NCI-H345 (cell line): Measurements from ENCODE around the gene ANO7.

Experiments used
- DNase-seq: peaks from one replicate; lab custom pipeline; 2025; lab: John Stamatoyannopoulos, UW

Gene ANO7

DNA sequence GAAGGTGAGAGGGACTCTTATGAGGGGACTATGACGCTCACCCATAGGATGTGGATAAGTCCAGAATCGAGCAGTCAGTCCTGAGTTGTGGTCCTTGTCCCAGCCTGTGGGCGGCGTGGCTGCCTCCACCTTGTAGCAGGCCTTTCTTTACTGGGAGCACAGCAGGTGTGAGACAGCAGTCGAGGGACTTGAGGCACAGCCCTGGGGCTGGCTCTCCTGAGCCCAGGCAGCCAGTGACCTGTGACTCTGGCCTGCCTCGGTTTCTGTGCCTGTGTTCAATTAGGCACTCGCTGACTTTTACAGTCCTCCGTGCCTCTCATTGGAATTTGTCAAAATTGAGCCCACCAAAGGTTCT lies 30.0 kb upstream of the ANO7 start:
- no peak for DNase-seq

DNA sequence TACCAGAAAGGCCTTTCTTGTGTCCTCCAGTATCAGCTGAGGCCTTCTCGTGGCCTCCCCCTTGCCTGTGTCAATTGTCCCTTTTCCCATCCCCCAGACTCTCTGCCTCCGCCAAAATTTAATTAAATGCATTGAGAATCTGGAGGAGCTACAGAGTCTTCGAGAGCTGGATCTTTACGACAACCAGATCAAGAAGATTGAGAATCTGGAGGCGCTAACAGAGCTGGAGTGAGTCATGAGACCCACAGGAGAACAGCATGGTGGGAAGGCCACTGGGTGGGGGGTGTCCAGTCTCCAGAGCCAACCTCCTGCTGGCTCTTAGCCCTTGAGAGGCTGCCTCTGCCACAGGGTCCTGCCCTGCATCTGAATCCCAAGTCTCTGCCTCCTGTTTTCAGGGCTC lies 29.4 kb upstream of the ANO7 start:
- DNase-seq = no peak

DNA sequence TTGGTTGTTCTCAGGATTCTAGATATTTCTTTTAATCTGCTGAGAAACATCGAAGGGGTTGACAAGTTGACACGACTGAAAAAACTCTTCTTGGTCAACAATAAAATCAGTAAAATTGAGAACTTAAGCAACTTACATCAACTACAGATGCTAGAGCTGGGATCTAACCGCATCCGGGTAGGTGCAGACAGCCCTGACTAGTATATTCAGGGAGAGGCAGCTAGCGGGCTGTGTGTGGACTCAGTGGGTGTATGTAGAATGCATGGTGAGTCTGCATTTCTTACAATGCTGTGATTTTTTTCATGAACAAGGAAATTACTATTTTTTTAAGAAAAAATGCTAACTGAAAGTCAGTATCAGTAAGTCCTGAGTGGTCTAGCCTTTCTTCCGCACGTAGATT lies 28.2 kb upstream of the ANO7 start:
- DNase-seq = no peak

DNA sequence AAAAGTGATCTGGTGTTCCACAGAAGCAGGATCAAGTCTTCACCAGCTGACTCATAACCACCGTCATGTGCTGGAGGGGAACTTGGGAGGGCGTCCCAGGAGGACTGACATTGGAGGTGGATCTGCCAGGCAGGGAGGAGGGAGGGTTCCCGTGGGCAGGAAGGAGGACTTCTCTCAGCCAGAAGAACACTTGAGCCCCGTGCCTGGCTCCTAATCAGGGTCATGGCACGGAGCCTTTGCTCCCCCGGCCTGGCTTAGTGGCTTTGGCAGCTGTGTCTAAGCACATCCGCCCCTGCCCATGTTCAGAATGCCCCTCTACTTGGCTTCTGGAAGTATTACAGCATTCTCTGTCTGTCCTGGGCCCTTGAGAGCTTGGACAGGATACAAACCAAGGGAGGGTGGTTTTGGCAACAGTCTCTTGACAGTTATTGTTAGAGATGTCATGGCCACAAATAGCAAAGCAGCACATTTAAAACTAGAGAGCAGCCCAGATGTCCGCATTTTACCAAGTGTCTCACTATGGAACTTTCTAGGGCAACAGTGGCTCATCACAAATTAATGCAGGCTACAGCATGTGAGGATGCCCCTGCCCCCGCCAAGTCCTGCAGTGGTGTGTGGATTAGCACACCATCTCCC lies 26.7 kb upstream of the ANO7 start:
- DNase-seq = no peak

DNA sequence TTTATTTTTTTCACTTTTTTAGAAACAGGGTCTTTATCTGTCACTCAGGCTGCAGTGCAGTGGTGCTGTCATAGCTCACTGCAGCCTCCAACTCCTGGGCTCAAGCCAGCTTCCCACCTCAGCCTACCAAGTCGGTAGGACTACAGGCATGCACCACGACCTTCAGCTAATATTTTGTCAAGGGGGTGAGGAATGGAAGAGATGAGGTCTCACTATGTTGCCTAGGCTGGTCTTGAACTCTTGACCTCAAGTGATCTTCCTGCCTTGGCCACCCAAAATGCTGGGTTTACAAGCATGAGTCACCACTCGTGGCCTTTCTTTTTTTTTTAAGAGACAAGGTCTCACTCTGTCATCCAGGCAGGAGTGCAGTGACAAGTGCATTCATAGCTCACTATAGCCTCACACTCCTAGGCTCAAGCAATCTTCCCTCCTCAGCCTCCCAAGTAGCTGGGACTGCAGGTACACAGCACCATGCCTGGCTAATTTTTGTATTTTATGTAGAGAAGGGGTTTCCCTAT lies 24.8 kb upstream of the ANO7 start:
- DNase-seq = no peak

DNA sequence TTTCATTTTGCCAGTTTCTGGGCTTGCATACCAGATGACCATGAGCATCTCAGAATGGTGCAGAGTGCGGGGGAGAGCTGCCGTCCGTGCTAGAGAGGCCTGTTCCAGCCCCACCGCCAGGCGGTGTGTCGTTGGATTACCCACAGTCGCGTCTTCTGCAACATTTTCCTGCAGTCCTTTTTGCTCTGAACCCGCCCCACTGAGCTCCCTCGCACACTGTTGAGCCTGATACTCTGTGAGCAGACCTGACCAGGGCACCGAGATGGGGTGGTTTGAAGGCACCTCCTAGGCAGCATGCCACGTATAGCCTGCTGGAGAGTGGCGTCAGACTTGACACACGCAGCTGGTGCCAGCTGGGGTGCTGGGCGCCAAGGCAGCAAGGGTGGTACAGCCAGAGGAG lies 20.1 kb upstream of the ANO7 start:
- no peak for DNase-seq

DNA sequence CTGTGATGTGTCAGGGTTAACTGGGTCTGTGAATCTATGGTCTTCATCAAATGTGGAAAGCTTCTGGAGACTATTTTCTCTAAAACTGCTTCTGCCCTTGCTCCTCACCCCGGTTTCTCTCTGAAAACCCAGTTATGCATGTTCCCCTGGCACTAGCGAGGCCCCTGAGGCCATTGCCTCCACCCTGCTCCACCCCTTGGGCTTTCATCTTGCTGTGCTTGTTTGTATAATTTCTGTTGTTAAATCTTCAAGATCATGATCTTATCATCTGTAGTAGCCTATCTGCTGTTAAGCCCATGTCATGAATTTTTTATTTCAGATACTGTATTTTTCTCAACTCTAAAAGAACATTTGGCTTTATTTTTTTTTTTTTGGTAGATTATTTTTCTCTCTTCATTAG lies 14.9 kb upstream of the ANO7 start:
- no peak for DNase-seq

DNA sequence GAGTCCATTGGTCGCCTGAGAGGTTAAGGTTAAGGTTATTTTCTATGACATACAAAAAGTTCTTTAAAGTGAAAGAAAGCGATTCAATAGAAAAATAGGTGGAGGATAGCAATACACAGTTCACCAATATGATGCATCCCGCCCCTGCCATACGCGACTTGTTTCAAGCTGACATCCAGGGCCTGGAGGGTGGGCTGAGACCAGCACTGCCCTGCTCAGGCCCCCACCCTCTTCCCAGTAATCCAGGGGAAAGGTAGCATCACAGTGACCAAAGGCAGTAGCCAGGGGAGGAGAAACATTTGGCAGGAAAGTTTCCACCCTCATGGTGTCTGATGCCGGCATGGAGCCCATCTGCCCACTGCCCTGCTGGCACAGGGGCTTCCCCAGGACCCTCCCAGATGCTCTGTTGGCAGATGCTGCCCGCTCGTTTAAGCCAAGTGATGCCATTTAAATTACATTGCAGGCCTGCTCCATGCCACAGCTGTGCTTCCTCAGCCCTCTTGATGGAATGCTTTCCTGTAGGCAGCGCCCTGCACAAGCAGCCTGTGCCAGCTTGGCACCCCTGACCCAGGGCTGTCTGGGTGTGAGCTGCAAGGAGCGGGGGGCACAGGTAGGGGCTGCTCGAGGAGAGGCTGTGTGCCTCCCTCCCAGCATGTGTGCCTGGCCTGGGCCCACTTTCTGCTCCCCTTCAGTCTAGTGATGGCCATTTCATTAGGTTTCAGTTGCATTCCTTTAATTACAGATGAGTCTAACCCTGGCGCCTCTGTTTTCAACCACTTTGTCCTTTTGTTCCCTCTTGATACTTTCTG lies 10.7 kb upstream of the ANO7 start:
- no peak for DNase-seq

DNA sequence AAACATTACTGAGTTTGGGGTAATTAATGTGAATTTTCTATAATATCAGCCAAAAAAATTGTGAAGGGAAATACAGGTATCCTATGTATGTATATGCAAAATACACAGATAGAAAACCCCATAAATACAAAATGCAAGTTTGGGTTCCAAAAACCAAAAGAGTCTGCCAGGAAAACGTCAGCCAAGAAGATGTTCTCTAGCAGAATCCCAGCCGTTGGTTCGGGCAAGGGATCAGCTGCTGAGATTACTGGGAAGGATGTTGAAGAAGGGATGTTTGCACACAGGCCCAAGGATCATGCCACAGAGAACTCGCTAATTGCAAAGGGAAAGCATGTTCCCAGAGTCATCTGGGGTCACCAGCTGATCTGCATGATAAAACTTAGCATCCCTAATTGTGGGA lies 9.5 kb upstream of the ANO7 start:
- DNase-seq = no peak

DNA sequence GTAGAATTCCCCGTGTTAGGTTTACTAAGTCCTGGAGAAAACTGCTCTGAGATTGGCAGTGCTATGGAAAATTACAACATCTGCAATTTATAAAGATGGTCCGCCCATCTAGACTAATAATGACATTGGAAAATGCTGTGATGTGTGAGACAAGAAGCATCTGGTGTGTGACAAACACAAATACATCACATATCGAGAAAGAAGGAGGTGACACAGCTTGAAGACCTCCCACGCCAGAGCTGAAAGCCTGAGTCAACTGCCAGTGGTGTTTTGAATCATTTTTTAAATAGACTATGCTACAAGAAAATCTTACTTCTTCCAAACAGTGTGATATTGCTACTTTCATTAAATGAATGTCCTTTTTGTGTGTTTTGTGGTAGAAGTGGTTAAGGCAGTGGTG lies 8.6 kb upstream of the ANO7 start:
- no peak for DNase-seq

DNA sequence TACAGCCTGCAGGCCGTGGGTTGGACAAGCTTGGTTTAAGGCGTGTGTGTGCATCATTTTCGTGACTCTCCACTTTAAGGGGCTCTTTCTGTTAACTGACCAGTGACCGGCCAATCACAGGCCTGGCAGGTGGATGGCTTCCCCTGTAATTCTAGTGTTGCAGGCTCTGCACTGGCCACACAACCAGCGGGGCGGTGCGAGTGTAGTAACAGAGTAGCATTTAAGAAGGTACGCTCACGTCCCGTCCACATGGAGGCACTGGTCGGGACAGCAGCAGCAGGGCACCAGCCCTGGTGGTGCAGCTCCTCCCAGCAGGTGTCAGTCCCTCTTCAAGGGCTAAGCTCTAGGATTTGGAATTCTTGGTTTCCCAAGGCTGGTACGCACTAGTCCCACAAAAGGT lies 8.0 kb upstream of the ANO7 start:
- DNase-seq = no peak

DNA sequence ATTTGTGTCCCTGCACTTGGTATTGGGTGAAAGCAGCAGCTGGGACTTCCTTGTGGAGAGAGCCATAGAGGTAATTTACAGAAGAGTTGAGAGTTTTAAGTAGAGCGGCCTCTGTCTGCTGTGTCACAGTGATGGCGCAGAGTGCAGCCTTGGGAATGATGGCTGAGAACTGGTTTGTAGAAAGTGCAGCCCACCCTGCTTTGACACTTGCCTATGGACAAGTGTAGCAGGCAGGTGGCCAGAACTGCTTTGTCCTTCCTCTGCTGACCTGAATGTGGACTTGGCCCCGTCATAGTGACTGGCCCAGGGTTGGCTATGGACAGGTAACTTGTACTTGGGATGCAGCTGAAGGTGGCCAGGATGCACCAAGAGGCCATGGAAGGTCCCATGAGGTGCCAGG lies 6.4 kb upstream of the ANO7 start:
- no peak for DNase-seq

DNA sequence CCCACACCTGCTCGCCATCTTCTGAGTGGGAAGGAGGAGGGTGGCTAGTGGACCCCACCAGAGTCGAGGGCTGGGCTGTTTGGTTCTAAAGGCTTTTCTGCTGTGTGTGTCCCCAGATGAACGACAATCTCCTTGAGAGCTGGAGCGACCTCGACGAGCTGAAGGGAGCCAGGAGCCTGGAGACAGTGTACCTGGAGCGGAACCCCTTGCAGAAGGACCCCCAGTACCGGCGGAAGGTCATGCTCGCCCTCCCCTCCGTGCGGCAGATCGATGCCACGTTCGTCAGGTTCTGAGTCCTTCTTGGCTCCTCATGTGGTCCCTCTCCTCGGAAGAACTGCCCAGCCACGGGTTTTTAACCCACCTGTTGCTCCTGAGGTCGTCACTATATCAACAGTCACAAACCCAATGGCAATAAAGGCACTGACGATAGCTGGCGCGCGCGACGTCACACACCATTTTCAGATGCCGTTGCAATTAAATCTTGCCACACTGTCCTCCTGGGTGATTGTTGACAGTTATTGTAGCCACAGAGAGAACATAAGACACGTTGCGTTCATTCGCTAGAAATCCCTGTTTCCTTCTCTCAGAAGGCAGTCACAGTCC lies 5.8 kb upstream of the ANO7 start:
- DNase-seq = no peak

DNA sequence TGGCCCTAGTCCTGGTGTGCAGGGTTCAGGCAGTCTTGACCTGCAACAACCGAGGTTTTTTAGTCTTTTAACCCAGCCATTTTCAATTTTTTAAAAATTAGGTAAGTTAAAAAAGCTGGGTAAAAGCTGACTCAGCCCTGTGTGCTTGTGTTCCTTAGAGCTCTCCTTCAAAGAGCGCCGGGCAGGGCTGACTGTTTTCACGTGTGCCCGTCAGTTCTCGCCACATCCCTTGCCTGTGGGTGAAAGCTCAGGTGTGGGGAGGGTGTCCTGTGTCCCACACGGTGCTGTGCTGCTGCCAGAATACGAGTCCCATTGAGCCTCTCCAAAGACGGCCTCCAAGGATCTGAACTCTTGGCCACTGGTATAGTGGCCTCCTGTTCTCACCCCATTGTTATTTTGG lies 5.3 kb upstream of the ANO7 start:
- DNase-seq = no peak

DNA sequence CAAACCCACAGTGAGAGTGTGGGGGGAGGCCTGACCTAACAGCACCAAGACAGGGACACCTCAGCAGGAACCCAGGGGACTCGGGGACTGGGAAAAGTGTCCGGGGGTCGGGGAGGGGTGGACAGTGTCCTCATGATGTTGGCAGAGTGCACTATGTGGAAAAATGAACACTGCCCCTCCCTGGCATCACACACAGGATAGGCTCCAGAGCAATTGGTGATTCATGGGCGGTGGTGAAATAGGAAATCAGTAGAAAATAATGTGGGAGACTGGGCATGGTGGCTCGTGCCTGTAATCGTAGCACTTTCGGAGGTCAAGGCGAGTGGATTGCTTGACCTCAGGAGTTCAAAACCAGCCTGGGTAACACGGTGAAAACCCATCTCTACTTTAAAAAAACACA lies 3.6 kb upstream of the ANO7 start:
- DNase-seq = no peak

DNA sequence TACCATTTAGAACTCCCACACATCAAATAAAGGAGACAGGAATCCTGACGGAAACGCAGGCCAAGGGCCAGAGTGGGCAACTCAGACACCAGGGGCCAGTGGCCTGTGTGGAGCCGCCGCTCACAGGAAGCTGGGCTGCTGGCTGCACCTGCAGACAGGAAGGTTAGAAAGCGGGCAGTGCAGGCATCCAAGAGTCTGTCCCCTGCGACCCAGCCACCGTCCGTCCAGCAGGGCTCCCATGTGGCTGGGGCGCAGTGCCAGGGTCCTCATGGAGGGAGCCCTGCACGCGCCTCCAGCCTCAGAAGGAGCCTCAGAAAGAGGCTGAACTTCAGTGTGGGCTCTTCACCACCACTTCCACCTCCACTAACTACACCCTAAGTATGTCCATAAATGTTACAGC lies 2.5 kb upstream of the ANO7 start:
- no peak for DNase-seq

DNA sequence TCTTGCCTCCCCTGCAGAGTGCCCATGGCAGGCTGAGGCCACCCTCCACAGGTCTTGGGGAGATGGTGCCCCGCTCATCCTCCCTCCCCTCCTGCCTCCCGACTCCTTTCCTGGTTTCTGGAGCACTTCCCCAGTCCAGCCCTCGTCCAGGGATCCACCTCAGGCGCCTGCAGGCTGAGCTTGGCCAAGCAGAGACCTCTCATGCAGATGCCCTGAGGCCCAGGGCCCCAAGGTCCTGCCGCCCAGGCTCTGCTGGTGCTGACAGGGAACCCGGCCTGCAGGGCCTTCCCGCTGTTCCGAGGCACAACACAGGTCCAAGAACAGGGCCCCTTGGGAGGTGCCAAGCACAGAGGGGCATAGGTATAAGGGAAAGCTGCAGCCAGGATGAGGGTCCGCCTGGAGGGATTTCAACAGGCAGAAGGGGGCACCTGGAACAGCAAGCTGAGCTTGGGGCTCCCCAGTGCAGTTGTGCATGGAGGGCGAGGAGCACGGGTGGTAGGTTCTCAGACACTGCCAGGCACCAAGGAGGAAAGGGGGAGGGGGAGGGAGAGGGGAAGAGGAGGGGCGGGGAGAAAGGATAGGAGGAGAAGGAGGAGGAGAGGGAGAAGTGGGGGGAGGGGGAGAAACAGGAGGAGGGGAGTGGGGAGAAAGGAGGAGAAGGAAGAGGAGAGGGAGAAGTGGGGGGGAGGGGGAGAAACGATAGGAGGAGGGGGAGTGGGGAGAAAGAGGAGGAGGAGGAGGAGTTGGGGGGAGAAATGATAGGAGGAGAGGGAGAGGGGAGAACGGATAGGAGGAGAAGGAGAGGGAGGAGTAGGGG lies 1.2 kb upstream of the ANO7 start:
- no peak for DNase-seq

DNA sequence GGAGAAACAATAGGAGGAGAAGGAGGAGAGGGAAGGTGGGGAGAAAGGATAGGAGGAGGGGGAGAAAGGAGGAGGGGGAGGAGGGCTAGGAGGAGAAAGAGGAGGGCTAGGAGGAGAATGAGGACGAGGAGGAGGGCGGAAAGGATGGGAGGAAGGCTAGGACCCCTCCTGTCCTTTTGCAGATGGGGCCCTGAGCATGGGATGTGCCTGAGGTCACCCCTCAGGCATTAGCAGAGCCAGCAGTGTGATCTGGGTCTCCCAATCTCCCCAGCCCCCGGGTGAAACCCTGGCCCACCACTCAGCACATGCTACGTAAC lies 601 bp upstream of the ANO7 start:
- DNase-seq = no peak

DNA sequence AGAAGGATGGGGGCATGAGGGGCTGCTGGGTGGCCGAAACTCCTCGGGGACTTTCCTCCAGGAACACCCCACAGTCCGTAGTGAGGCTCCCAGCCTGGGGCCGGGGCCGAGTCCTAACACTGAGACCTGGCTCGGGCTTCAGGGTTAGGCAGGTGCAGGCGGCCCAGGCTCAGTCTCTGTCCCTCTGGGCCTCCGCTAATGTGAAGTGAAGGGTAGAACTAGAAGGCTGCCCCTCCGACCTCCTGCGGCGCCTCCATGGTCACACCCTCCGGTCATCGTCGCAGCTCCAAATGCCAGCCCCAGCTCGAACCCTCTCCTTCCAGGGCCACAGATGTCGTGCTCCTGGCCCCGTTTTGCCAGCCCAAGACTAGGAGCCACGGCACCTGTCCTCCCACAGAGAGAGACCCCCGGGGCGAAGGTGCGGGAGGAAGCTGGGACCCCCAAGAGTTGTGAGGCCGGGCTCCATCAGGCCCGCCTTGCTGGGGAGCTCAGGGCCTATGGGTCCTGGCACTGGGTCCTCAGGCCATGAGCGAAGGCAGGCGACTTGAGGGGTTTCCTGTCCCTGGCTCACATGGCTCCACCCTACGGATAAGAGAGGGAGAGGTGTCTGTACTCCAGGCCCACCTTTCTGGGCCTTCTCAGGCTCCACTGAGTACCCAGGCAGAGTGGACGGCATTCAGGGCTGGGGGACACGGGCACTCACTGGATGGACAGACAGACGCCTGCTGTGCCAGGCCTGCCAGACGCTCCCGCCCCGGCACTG lies 797 bp downstream of the ANO7 start:
- DNase-seq = no peak

DNA sequence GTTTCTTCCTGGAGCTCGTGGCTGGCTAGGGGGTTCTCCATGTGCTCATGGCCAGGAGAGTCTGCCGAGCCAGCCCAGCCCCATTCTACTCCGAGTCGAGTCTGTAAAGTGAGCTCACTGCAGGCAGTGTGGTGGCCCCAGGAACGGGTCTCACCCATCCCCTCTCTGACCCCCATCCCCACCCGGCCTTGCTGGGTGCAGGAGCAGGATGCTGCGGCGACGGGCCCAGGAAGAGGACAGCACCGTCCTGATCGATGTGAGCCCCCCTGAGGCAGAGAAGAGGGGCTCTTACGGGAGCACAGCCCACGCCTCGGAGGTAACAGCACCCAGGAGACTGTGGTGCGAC lies 1.4 kb downstream of the ANO7 start:
- no peak for DNase-seq

DNA sequence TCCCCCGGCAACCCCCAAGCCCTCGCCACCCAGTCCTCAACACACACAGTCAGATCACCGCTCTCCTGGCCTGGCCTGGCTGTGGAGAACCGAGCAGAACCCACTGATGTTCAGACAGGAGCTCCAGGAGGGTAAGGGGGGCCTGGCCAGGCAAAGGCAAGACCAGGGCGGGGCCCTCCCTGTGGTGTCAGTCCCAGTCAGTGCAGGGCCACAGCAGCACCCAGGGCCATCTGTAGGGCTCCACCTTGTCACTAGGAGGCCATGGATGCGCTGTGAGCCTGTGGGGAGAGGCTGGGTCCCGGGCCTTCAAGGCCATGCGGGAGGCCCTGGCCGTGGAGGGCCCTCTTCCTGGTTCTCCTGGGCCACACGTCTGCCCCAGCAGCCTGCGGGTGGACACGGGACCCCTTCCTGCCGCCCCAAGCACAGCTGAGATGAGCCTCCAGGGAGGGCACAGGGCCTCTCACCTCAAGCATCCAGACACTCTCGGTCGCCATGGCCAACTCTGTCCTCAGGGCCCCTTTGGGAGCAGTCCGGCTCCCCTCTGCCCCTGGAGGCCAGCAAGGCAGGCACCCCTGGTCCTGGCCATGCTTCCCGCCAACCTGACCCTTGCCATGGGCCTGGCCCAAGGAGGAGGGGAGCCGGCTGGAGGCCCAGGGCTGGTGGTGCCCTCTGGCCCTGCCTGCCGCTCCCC lies 2.0 kb downstream of the ANO7 start:
- no peak for DNase-seq

DNA sequence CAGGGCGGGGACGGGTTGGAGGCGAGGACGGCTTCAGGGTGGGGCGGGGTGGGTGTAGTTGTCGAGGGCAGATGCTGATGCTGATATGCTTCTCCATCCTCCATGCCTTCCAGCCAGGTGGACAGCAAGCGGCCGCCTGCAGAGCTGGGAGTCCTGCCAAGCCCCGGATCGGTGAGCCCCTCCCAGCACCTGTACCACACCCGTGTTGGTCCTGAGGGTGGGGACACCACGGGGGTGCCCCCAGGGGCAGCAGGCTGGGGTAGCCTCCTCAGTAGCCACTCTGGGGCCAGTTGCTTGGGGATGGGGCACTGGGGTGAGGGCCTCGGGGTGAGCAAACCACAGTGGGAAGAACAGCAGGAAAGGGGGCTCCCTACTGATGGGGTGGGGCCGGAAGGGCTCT lies 2.6 kb downstream of the ANO7 start:
- DNase-seq = peak; percentile 16
